ENCODE measurements around the gene MMP26.

MMP26 gene

DNA sequence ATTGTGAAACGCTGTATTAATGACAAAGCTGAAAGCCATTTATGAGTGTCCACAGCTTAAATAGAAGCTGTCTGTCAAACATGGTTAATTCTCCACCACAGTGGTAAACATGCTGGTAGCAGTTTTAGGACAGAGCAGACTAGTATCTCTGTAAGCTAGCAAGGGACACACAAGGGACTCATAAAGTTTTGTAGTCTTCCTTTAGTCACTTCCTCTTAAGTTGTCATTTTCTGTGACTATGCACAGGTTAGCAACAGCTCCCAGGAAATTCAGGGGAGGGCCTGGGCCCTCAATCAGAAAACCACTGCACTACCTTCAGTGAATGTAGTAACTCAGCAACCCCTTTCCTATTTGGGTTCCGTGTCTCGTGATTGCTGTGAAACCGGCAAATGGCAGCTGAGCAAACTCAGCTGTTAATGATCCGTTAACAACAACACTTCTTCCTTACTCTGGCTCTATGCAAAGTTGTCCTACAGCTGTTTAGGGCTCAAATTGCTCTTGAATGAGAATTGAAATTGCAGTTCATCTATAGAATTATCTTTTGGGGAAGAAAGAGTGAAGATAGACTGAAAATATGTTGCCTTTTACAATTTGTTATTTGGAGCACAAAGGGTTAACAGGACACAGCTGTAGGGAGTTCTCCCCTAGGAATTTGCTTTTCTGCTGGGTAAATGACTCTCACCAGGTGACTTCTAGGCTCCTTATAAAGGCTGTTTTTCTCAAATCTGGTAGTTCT is at the start of gene MMP26:
Gene MMP26, plus strand, starts transcription at position 731 of the 736 bp plus-strand sequence.
- Histone ChIP-seq H3K9me3 (ENCODE audit: control insufficient read depth, insufficient read depth, low read depth, low read length) (no peaks in the 10 kb centered on the region), H3K4me3 (ENCODE audit: low read depth, low read length) (peak within 1 kb of the TSS; percentile 38), H3K27ac (ENCODE audit: low read depth, low read length) (peak within 1 kb of the TSS; percentile 9; the same call in 1 of the 2 replicates), H3K4me1 (ENCODE audit: control insufficient read depth, insufficient read depth, low read length) (peaks cover 17% of the 10 kb centered on the region), H3K9ac (ENCODE audit: low read length) (no peak within 1 kb of the TSS), H3K27me3 (ENCODE audit: control insufficient read depth, insufficient read depth, low read length) (no peaks in the 10 kb centered on the region), H3K36me3 (ENCODE audit: control insufficient read depth, insufficient read depth, low read length) (no peaks in the 10 kb centered on the region)

DNA sequence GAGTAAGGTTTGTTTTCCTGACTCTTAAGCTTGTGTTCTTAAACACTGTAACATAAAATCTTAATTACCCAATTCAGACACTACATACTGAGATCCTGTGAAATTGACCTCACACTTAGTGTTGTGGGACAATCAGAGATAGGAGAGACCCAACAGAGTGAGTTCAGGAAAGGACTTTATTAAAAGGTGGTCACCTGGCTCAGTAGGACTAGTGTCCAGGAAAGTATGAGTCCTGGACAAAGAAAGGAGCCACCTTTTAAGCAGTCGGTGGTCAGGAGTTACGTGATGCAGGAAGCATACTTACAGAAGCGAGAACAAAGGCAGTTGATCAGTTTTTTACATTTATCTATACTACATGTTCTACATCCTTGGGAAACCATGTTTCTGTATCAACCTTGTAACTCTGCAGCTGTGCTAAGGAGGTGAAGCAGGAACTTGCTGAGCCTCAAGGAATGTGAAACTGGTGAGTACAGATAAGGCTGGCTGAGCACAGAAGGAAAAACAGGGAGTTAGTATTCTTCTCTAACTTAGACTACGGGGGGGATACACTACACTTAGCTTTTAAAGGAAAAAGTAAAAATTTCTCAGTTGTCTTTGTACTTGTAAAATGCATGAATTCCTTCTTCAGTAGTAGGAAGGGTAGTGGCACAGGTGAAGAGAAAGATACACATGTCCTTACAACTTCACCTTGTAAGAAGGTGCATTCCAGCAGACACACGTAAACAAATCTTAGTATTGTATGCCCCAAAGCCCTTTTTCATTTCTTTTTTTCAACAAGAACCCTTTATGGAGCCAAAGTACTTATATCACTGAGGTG is 45.7 kb upstream of the MMP26 start:
- Histone ChIP-seq H3K4me3 (ENCODE audit: low read depth, low read length) (no peak overlapping the region), H3K4me1 (ENCODE audit: control insufficient read depth, insufficient read depth, low read length) (no peaks in the 10 kb centered on the region; the same call in 1 of the 2 replicates)

DNA sequence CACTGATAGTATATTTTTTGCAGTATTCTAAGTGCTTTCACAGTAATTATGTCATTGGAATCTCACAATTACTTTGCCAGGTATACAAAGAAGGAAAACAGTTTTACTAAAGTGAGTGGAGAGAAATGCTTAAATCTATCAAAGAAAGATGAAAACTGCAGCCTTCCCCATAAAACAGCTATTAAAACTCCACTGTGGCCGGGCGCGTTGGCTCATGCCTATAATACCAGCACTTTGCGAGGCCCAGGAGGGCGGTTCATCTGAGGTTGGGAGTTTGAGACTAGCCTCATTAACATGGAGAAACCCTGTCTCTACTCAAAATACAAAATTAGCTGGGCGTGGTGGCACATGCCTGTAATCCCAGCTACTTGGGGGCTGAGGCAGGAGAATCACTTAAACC is 41.7 kb upstream of the MMP26 start:
- Histone ChIP-seq H3K36me3 (ENCODE audit: control insufficient read depth, insufficient read depth, low read length) (no peaks in the 10 kb centered on the region), H3K9me3 (ENCODE audit: control insufficient read depth, insufficient read depth, low read depth, low read length) (no peaks in the 10 kb centered on the region), H3K9ac (ENCODE audit: low read length) (no peak overlapping the region), H3K4me1 (ENCODE audit: control insufficient read depth, insufficient read depth, low read length) (no peaks in the 10 kb centered on the region; the same call in 1 of the 2 replicates), H3K27ac (ENCODE audit: low read depth, low read length) (no peak overlapping the region), H3K4me3 (ENCODE audit: low read depth, low read length) (no peak overlapping the region), H3K27me3 (ENCODE audit: control insufficient read depth, insufficient read depth, low read length) (no peaks in the 10 kb centered on the region)

More for the DNA sequence above, 45.7 kb upstream of the MMP26 start:
- H3K9ac ChIP-seq (ENCODE audit: low read length), result no peak overlapping the region
- no peaks in the 10 kb centered on the region for H3K9me3 ChIP-seq (ENCODE audit: control insufficient read depth, insufficient read depth, low read depth, low read length)
- H3K27ac ChIP-seq (ENCODE audit: low read depth, low read length), result no peak overlapping the region
- H3K27me3 ChIP-seq (ENCODE audit: control insufficient read depth, insufficient read depth, low read length), result no peaks in the 10 kb centered on the region
- no peaks in the 10 kb centered on the region for H3K36me3 ChIP-seq (ENCODE audit: control insufficient read depth, insufficient read depth, low read length)

DNA sequence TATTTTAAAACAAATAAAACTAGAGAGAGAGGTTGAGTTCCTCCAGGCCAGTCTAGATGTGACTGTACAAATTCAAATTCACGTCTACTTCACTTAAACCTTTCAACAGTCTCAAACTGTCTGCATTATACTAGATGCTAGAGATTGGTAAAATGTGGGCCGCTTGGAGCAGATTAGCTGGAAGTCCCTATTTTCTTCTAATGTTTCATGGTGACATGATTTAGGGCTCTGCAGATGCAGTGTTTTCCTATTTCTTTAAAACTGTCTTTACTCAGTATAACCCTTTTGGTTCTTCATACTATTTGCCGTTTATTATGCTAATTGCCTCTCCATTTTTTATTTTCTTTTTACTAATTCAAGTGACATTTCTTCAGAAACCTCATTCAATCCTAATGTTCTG is 40.4 kb upstream of the MMP26 start:
- no peak overlapping the region for H3K9ac ChIP-seq (ENCODE audit: low read length)
- no peaks in the 10 kb centered on the region for H3K27me3 ChIP-seq (ENCODE audit: control insufficient read depth, insufficient read depth, low read length)
- no peaks in the 10 kb centered on the region for H3K9me3 ChIP-seq (ENCODE audit: control insufficient read depth, insufficient read depth, low read depth, low read length)
- H3K4me1 ChIP-seq (ENCODE audit: control insufficient read depth, insufficient read depth, low read length), result no peaks in the 10 kb centered on the region; the same call in 1 of the 2 replicates
- no peaks in the 10 kb centered on the region for H3K36me3 ChIP-seq (ENCODE audit: control insufficient read depth, insufficient read depth, low read length)
- H3K4me3 ChIP-seq (ENCODE audit: low read depth, low read length), result no peak overlapping the region
- no peak overlapping the region for H3K27ac ChIP-seq (ENCODE audit: low read depth, low read length)

DNA sequence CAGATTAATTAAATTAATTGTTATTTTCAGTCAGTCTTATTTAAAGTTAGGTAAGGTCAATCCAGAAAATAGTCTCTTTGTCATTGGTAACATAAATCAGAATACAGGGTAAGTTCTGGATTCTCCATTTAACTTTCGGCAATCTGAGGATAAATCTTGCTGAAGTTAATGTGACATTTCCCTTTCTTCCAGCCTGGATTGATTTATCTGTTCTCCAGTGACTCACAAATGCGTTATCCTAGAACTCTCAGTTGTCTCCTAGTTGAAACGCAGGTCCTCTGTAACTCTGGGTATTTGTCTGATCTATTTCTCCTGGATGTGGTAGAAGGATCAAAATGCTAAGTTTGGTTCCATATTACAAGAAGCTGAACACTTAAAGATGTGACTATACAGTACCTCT is 39.8 kb upstream of the MMP26 start:
- Histone ChIP-seq H3K9ac (ENCODE audit: low read length) (no peak overlapping the region), H3K4me3 (ENCODE audit: low read depth, low read length) (no peak overlapping the region), H3K9me3 (ENCODE audit: control insufficient read depth, insufficient read depth, low read depth, low read length) (no peaks in the 10 kb centered on the region), H3K27me3 (ENCODE audit: control insufficient read depth, insufficient read depth, low read length) (no peaks in the 10 kb centered on the region), H3K36me3 (ENCODE audit: control insufficient read depth, insufficient read depth, low read length) (no peaks in the 10 kb centered on the region), H3K4me1 (ENCODE audit: control insufficient read depth, insufficient read depth, low read length) (no peaks in the 10 kb centered on the region), H3K27ac (ENCODE audit: low read depth, low read length) (no peak overlapping the region)

DNA sequence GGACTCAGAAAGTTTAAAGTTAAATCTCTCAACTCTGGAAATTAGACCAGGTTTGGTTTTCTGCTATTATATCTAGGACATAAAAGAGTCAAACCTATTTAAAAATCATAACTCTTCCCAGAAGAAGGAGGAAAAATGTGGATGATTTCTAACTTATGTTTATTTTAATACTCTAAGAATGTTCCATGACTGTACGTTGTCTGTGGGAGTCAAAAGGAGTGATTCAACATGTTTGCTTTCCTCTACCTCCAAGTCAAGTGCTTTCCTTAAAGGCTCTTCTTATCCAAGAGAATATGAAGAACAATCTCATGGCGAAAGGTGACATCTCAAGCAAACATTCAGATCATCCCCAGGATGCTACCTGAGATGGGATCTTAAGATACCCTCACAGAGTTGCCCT is 39.2 kb upstream of the MMP26 start:
- H3K27me3 ChIP-seq (ENCODE audit: control insufficient read depth, insufficient read depth, low read length), result no peaks in the 10 kb centered on the region
- H3K36me3 ChIP-seq (ENCODE audit: control insufficient read depth, insufficient read depth, low read length), result no peaks in the 10 kb centered on the region
- no peak overlapping the region for H3K27ac ChIP-seq (ENCODE audit: low read depth, low read length)
- H3K4me3 ChIP-seq (ENCODE audit: low read depth, low read length), result no peak overlapping the region
- no peaks in the 10 kb centered on the region for H3K4me1 ChIP-seq (ENCODE audit: control insufficient read depth, insufficient read depth, low read length)
- H3K9me3 ChIP-seq (ENCODE audit: control insufficient read depth, insufficient read depth, low read depth, low read length), result no peaks in the 10 kb centered on the region
- no peak overlapping the region for H3K9ac ChIP-seq (ENCODE audit: low read length)

DNA sequence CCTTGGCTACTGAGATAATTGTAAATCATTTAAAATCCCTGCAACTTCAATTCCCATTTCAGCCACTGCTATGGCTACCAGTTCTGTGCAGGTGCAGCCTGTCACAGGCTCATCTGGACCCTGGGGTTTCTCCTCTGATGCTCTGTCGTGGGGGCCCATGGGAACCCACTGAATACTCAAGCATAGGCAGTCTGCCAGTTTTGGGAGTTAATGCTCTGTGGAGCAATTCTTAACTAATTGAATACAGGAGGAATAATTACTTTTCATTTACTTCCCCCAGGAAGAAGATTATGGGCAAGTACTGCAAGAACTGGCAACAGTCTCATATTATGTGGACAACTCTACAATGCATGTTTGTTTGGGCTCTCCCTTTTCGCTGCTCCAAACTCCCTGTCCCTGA is 32.8 kb upstream of the MMP26 start:
- Histone ChIP-seq H3K9me3 (ENCODE audit: control insufficient read depth, insufficient read depth, low read depth, low read length) (no peaks in the 10 kb centered on the region), H3K36me3 (ENCODE audit: control insufficient read depth, insufficient read depth, low read length) (no peaks in the 10 kb centered on the region), H3K4me3 (ENCODE audit: low read depth, low read length) (no peak overlapping the region), H3K9ac (ENCODE audit: low read length) (no peak overlapping the region), H3K27me3 (ENCODE audit: control insufficient read depth, insufficient read depth, low read length) (no peaks in the 10 kb centered on the region), H3K4me1 (ENCODE audit: control insufficient read depth, insufficient read depth, low read length) (no peaks in the 10 kb centered on the region), H3K27ac (ENCODE audit: low read depth, low read length) (no peak overlapping the region)

DNA sequence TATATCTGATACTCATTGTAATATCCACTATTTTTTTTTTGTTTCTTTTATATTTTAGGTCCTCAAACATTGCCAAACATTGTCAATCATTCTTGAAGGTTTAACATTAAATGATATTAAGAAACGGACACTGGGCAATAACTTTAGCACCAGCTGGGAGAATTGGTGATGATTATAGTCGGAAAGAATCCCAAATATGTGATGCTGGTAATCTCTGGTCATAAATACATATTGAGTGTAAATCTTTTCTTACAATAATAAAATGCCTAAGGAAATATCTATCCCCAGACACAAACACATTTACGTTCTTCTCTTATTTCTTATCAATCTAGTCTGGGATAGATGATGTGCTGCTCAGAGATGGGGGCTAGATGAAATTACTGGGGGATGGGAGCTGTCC is 32.1 kb upstream of the MMP26 start:
- Histone ChIP-seq H3K27me3 (ENCODE audit: control insufficient read depth, insufficient read depth, low read length) (no peaks in the 10 kb centered on the region), H3K27ac (ENCODE audit: low read depth, low read length) (no peak overlapping the region)

DNA sequence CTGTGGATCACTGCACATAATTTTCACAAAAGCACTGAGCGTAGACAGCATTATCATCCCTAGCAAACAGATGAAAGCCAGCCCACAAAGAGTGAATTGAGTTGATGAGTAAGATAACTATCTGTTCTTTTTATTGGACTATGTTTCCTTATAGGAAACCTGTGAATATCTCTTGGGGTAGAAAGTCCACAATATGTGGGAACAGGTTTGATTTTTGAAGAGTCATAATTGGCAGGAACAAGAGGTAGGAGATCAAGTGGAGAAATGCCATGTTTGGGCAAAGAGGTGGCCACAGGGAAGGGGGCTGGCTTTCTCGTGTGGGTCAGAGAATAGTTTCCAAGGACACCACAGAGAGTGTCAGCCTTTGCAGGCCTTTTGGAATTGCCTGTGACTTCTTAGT is 30.8 kb upstream of the MMP26 start:
- Histone ChIP-seq H3K36me3 (ENCODE audit: control insufficient read depth, insufficient read depth, low read length) (no peaks in the 10 kb centered on the region), H3K27me3 (ENCODE audit: control insufficient read depth, insufficient read depth, low read length) (no peaks in the 10 kb centered on the region), H3K9ac (ENCODE audit: low read length) (no peak overlapping the region), H3K4me3 (ENCODE audit: low read depth, low read length) (no peak overlapping the region), H3K27ac (ENCODE audit: low read depth, low read length) (no peak overlapping the region), H3K4me1 (ENCODE audit: control insufficient read depth, insufficient read depth, low read length) (no peaks in the 10 kb centered on the region), H3K9me3 (ENCODE audit: control insufficient read depth, insufficient read depth, low read depth, low read length) (no peaks in the 10 kb centered on the region)

More for the DNA sequence above, 32.1 kb upstream of the MMP26 start:
- Histone ChIP-seq H3K4me1 (ENCODE audit: control insufficient read depth, insufficient read depth, low read length) (no peaks in the 10 kb centered on the region), H3K9ac (ENCODE audit: low read length) (no peak overlapping the region), H3K36me3 (ENCODE audit: control insufficient read depth, insufficient read depth, low read length) (no peaks in the 10 kb centered on the region), H3K9me3 (ENCODE audit: control insufficient read depth, insufficient read depth, low read depth, low read length) (no peaks in the 10 kb centered on the region), H3K4me3 (ENCODE audit: low read depth, low read length) (no peak overlapping the region)

DNA sequence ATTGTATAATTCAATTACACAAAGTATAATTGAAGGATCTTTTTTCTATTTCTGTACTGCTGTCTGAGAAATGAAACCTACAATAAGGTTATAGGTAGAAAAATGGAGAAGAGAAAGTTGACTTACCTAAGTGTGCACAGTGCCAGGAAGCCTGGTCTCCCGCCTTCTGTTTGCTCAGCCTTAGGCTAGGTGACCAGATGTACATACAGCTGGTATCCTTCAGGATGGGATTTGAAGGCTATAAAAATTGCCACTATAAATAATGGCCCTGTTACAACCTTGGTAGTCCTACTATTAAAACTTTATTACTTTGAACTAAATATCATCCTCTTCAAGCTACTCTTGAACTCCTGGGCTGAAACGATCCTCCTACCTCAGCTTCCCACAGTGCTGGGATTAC is 26.6 kb upstream of the MMP26 start:
- Histone ChIP-seq H3K9me3 (ENCODE audit: control insufficient read depth, insufficient read depth, low read depth, low read length) (no peaks in the 10 kb centered on the region), H3K9ac (ENCODE audit: low read length) (no peak overlapping the region)

DNA sequence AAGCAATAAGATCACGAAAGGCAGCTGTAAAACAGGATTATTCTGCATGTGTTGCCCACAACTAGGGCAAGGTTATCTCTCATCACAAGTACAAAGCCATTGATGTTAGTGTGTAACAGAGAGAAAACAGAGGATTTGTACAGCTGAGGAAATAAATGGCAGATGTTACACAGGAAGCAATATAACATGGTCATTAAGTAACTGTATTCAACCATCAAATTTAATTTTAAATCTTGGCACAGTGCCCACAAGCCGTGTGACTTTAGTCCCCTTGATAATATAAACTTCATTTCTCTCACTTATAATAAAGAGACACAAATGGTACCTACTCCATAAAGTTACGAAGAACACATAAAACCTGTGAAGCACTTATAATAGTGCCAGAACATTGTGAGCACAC is 24.2 kb upstream of the MMP26 start:
- Histone ChIP-seq H3K9me3 (ENCODE audit: control insufficient read depth, insufficient read depth, low read depth, low read length) (no peaks in the 10 kb centered on the region), H3K9ac (ENCODE audit: low read length) (no peak overlapping the region), H3K36me3 (ENCODE audit: control insufficient read depth, insufficient read depth, low read length) (no peaks in the 10 kb centered on the region), H3K4me3 (ENCODE audit: low read depth, low read length) (no peak overlapping the region), H3K27me3 (ENCODE audit: control insufficient read depth, insufficient read depth, low read length) (0 out of 2 replicates have a peak, but pooled peaks cover 2% of the 10 kb centered on the region), H3K27ac (ENCODE audit: low read depth, low read length) (no peak overlapping the region), H3K4me1 (ENCODE audit: control insufficient read depth, insufficient read depth, low read length) (no peaks in the 10 kb centered on the region)

More for the DNA sequence above, 26.6 kb upstream of the MMP26 start:
- no peak overlapping the region for H3K4me3 ChIP-seq (ENCODE audit: low read depth, low read length)
- H3K36me3 ChIP-seq (ENCODE audit: control insufficient read depth, insufficient read depth, low read length), result no peaks in the 10 kb centered on the region
- no peak overlapping the region for H3K27ac ChIP-seq (ENCODE audit: low read depth, low read length)
- H3K4me1 ChIP-seq (ENCODE audit: control insufficient read depth, insufficient read depth, low read length), result no peaks in the 10 kb centered on the region
- no peaks in the 10 kb centered on the region for H3K27me3 ChIP-seq (ENCODE audit: control insufficient read depth, insufficient read depth, low read length)
